HG03103 (cell line): ENCODE measurements around the gene CCDC69.
"Not testable (repeated sequence)": the region's sequence is repeated elsewhere in the genome, so short reads cannot be mapped to it uniquely, and the experiment has no call there.

Experiments used
- ATAC-seq: cut with Tn5 transposase; IDR thresholded peaks from one replicate; pipeline ENCODE4 v1.9.1; 2021; ENCODE audit warnings: low read depth; ENCODE audit not compliant: unreplicated experiment

Gene CCDC69

DNA sequence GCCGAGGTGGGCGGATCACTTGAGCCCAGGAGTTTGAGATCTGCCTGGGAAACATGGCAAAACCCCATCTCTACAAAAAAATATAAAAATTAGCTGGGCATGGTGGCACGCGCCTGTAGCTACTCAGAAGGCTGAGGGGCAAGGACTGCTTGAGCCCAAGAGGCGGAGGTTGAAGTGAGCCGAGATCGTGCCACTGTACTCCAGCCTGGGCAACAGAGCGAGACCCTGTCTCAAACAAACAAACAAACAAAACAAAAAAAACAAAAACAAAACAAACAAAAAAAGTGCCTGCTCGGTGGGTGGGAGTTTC is 26.6 kb downstream of the CCDC69 start:
- ATAC-seq, result not testable (repeated sequence)

DNA sequence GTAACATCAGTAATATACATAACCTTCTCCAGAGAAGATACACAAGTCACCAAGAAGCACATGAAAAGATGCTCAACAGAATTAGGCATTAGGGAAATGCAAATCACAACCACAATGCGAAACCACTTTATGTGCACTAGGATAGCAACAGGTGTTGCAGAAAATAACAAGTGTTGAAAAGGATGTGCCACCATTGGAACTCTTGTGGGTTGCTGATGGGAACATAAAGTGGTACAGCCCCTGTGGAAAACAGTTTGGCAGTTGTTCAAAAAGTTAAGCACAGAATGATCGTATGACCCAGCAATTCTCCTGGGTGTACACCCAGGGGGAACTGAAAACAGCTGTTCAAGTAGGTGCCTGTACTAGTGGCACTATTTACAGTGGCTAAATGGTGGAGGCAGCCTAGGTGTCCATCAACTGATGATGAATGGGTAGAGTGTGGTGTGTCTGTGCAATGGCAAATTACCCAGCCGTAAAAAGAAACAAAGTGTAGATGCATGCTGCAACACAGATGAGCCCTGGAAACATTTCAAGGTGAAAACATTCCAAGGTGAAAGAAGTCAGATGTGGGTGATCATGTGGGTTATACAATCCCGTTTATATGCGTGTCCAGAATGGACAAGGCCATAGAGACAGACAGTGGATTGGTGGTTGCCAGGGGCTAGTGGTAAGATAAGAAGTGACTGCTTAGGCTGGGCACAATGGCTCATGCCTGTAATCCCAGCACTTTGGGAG is 27.2 kb downstream of the CCDC69 start:
- peak; percentile 96 for ATAC-seq

DNA sequence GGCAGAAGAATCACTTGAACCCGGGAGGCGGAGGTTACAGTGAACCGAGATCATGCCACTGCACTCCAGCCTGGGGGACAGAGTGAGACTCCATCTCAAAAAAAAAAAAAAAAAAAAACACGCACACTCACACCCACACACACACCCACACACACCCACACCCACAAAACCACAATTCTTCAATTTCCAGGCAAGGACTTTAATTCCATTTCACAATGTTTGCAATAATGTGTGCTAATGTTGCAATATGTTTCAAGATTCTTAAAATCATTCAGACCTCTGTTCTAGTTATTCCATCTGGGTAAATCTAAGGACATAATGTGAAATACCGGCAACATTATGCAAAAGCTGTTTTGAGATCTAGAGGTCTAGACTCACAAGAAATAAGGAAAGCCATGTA is 28.3 kb downstream of the CCDC69 start:
- no peak for ATAC-seq

DNA sequence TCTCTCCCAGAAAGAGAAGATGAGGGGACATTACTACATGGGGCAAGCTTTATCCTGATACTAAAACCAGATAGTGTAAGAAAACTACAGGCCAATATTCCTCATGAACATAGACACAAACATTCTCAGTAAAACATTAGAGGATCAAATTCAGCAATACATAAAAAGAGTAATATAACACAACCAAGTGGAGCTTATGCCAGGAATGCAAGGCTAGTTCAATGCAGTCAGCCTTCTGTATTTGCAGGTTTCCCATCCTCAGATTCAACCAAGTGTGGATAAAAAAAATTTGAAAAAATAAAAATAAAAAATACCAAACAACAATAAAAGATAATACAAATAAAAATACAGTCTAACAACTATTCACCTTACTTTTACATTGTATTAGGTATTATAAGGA is 31.3 kb downstream of the CCDC69 start:
- no peak for ATAC-seq

DNA sequence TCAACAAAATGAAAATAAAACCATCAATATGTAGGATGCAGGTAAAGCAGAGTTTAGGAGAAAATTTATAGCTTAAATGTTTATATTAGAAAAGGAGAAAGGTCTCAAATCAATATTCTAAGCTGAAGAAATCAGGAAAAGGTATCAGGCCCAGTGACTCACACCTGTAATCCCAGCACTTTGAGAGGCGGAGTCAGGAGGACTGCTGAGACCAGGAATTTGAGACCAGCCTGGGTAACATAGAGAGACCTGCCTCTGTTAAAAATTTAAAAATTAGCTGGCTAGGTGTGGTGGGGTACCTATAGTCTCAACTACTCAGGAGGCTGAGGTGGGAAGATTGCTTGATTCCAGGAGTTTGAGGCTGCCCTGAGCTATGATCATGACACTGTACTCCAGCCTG is 32.2 kb downstream of the CCDC69 start:
- ATAC-seq, result no peak

DNA sequence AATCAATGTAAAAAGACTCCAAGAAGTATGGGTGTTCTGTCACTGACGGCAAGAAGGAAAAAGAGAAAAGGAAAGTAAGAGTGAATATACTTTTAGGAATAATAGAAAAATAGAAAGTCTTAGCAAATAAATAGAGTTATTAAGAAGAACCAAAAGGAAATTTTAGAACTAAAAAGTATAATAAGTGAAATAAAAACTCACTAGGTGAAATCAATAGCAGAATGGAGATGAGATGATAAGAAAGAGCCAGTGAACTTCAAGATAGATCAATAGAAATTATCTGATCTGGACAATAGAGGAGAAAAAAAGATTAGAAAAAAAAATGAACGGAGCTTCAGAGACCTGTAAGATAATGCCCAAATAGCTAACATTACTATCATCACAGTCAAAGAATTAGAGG is 34.7 kb downstream of the CCDC69 start:
- ATAC-seq, result no peak

DNA sequence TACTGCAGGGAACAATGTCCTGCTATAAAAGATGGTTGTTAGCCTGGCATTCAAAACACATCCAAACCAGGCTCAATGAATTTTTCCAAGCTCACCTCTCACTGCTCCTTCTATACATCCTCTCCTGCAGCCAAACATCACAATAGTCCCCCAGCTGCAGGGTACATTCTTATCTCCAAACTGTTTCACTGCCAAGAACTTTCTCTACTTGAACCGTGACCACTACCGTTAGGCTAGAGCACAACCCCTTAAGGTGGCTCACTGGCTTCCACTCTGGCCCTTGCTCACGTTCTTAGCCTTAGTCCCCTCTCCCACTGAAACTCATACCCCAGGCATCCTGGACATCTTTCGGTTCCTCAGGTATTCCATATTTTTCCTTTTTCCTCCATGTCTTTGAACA is 37.4 kb downstream of the CCDC69 start:
- ATAC-seq, result no peak

DNA sequence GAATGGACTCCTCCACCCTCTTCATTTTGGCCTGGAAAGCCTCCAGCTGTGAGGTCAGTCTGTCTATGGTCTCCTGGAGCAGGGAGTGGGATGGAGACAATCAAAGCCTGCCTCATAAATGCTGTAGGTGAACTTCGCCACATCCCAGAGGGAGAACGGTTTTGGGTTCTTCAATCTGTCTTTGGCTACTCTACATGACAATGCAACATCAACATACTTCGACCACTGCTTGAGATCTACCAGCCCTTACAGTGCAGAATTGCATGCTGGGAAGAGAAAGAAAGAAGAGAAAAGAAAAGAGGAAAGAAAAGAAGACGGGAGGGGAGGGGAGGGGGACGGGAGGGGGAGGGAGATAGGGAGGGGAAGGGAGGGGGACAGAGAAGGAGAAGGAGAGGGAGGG is 37.8 kb downstream of the CCDC69 start:
- no peak for ATAC-seq

DNA sequence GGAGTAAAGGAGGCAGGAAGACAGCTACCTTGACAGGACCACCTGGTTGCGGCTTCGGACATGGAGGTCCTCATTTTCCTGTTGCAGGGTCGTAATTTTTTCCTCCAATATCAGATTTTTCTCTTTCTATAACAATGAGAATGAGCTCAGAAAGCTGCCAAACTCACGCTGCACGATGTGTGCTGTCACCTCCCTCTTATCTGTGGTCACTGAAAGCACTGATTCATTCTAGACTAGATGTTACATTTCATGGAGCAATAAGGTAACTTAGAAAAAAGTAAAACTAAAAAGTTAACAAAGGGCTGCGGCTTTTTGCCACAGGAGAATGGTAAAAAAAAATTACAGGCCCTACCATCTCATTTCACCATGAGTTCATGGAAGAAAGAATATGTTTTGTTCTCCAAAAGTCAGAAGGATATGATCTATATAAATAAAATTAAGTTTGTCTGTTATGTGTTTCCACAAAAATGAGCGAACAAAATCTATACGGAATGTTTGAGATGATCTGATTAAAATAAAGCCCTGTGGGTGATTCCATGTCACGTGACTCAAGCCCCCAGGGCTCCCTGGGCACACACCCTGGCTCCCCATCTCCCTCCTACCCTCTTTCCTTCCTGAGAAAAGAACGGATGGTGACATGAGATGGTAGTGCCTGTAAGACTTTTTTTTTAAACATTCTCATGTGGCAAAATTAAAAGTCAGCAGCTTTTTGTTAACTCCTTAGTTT is 39.4 kb downstream of the CCDC69 start:
- ATAC-seq, result no peak

DNA sequence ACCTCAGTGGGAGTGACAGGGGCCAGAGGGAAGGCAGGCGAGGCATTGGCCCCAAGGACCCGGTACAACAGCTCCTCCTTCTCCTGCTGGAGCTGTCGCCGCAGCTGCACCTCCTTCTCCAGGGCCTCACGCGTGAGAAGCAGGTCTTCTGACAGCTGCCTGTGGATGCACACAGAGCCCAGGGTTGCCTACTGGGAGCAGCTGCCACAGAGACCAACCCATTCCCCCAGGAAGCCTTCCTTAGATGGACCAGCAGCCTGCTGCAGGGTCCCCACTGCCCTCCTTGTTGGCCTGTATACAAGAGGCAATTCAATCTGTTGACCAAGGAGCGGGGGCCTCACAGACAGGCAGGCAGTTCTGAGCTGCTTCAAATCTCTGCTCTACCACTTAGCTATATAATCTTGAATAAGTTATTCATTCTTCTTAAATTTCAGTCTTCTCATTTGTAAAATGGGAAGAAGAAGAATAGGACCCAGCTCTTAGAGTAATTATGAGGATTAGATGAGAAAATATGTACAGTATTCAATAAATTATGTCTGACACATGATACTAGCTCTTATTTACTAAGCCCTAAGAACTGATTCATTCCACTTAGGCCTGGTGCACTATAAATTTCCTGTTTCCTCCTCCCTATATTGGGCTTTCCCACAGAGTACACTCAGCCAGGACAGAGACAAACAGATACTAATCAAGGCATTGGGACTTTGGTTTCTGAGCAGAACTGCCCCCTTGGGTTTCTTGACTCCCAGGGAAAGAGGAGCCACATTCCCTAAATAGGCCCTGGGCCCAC is 40.2 kb downstream of the CCDC69 start:
- ATAC-seq, result no peak

DNA sequence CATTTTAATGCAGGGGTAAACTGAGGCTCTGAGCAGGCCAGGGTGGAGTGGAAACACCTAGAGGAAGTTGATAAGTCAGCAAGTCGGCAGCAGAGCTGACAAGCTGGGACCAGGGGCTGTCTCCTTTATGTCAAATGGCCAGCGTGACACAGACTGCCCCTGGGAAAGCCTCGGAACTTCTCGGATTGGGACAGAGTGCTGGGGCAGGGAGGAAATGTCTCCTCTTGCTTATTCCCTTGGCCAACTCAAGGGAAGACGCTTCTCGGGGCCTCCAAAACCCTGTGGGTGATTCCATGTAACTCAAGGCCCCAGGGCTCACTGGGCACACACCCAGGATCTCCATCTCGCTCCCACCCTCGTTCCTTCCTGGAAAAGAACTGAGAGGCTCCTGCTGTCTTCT is 40.9 kb downstream of the CCDC69 start:
- ATAC-seq, result no peak

DNA sequence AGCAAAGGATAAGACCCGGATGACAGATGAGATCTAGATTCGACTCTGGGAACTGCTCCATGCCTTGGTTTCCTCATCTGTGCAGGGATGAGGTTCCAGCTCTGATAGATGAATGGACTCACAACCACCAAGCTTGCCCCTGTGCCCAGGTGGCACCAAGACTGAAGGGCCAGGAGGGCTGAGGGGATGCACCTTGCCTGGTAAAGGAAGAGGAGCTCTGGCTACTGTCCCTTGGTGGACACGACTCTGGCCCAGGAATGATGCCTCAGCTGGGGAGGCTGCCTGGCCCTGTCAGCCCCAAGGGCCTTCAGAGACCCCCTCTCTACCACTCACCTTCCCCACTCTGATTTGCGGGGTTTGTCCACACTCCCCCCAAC is 41.4 kb downstream of the CCDC69 start:
- ATAC-seq, result no peak

DNA sequence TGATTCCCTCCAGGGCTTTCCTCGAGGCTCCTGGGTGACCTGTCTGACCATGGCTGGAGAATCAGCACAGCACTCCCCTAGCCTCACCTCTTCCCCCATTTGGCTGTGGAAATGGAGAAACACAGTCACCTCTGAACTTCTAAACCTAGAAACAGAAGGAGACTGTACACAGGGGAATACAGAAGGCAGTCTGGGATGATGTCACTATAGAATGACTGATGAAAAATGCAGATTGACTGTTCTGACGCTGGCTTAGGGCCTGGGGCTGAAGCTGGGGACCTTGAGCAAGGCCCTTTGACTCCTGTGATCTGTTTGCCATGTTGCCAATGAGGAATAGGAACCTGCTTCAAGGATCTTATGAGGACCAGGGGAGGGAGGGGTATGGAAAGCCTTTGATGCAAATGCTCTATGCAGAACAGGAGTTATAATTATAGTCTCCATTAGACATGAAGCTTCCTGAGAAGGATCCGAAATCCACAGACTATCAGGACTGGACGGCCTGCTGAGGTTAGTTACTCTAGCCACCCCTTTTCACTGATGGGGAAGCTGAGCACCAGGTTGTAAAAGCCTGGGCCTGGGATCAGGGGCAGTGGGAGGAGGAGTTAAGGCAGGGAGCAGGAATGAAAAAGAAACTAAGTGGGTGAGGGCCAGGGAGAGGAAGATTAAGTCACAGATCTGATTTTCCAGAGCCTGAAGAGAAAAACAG is 41.9 kb downstream of the CCDC69 start:
- no peak for ATAC-seq

DNA sequence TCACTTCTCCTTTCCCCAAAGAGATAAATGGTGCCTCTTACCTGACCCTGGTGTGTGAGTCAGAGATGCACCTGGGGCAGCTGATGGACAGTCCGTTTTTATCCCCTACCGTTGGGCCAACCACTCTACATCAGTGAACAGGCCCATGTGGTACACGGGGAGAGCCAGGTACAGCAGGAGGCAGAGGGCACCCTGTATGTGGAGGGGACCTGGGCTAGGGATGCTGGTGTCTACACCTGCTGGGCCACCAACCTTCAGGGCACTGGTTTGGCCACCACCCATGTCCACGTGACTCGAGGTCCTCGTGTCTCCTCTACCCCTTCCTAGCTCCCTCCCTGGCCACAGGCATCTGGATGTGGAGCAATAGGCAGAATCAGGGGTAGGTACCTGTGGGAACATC is 43.6 kb downstream of the CCDC69 start:
- ATAC-seq, result no peak

DNA sequence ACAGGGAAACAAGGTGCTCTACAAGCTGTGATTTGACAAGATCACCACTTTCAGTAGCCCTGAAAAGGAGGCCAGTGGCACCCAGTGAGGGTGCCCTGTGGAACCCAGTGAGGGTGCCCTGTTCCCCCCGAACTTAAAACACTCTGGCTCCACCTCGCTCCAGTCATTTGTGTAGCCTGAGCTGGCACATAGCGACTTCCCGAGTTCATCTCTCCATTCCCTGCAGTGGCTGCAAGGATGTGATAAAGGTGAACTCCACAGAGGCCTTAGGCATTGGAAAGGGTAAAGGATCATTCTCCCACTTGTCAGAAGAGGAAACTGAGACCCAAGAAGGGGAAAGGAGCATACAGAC is 44.4 kb downstream of the CCDC69 start:
- no peak for ATAC-seq

DNA sequence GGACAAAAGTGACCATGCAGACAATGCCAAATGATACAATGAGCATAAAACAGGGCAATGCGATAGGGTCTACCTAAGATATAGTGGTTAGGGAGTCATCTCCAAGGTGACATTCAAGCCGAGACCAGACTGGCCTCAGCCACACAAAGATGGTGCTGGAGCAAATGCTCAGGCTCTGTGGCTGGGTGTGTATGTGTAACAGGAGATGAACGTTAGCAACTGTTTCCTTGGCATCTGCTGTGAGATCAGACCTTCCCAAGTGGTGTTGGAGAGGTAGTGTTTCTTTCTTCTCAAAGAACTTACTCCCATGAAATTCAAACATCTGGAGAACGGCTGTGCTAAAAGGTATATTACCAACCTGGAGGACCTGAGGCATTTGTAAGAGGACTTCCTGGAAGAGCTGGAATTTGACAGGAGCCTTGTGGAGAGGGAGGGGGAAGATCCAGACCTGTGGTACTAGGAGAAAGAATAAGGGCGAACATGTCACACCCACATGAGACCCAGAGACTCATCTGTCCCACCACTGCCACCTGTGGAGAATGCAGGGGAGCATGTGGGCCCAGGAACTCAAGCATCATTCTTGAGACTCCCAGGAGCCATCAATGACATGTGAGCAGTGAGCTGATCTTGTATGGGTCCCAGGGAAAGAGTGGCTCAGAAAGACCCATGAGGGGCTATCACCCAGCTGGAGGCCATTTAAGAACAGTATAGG is 45.0 kb downstream of the CCDC69 start:
- no peak for ATAC-seq

DNA sequence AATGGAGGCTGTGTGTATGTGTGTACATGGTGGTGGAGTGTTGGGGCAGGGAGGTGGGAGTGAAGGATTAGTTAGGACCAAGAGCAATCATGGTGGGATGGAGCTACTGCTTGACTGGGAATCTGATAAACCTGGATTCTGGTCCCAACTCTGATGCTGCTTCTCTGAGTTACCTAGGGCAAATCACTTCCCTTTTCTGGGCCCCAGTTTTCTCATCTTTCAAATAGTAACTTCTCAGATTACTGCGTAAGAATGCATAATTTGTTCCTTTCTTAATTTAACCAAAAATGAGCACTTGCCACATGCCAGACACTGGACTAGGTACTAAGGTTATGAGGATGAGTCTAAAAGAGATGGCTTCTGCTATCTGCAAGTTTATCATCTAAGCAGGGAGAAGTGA is 45.5 kb downstream of the CCDC69 start:
- ATAC-seq, result no peak

DNA sequence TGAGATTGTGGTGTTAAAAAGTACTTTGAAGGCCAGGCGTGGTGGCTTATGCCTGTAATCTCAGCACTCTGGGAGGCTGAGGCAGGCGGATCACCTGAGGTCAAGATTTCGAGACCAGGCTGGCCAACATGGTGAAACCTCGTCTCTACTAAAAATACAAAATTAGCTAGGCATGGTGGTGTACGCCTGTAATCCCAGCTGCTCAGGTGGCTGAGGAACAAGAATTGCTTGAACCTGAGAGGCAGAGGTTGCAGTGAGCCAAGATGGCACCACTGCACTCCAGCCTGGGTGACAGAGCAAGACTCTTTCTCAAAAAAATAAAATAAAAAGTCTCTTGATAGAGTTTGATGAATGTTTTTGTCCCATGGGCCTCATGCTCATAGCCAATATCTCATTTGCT is 47.6 kb downstream of the CCDC69 start:
- not testable (repeated sequence) for ATAC-seq

DNA sequence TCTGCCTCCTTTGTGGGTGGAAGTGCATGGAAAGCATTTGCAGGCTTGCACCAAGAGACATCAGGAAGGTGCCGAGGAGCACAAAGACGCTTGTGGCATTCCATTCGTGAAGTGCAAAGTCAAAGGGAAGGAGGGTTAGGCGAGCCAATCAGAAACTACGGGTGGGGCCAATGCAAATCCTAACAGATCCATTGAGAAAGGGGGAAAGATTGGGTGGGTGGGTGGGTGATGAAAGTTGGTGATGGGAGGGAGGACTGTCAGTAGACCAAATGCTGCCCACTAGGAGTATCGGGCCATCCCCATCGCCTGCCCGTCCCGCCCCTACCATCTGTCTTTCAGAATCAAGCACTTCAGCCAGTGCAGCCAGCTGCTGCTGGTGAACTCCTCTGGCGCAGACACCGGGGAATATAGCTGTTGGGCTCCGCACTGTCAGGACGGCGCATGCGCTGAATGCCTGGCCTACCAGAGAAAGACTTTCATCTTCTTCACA is 49.2 kb downstream of the CCDC69 start:
- no peak for ATAC-seq
